Measurements from ENCODE around the gene RND3.

The RND3 gene

GRCh38 chr2:150449856-150450255 lies 37.6 kb downstream of the RND3 start:
- in situ Hi-C loops (cut with MboI; ENCODE audit: low sequenced_read_pairs, unreplicated experiment), result no loop called here
- TF ChIP-seq CTCF (IDR thresholded peaks at IDR 0.05; ENCODE audit: borderline replicate concordance, control extremely low read depth, extremely low read depth, insufficient read depth, missing control alignments), result no peak
- no peak for DNase-seq (ENCODE audit: low spot score)

GRCh38 chr2:150445398-150445797 lies 42.1 kb downstream of the RND3 start:
- no peak for TF ChIP-seq CTCF (IDR thresholded peaks at IDR 0.05; ENCODE audit: borderline replicate concordance, control extremely low read depth, extremely low read depth, insufficient read depth, missing control alignments)
- DNase-seq (ENCODE audit: low spot score), result no peak
- in situ Hi-C loops (cut with MboI; ENCODE audit: low sequenced_read_pairs, unreplicated experiment), result no loop called here

- no peak for TF ChIP-seq CTCF (IDR thresholded peaks at IDR 0.05; ENCODE audit: borderline replicate concordance, control extremely low read depth, extremely low read depth, insufficient read depth, missing control alignments)
- in situ Hi-C loops (cut with MboI; ENCODE audit: low sequenced_read_pairs, unreplicated experiment), result no loop called here
- DNase-seq (ENCODE audit: low spot score), result no peak
Measured at GRCh38 chr2:150442484-150442883, 45.0 kb downstream of the RND3 start.

GRCh38 chr2:150441784-150442183 lies 45.7 kb downstream of the RND3 start:
- in situ Hi-C loops (cut with MboI; ENCODE audit: low sequenced_read_pairs, unreplicated experiment), result no loop called here
- TF ChIP-seq CTCF (IDR thresholded peaks at IDR 0.05; ENCODE audit: borderline replicate concordance, control extremely low read depth, extremely low read depth, insufficient read depth, missing control alignments), result no peak
- no peak for DNase-seq (ENCODE audit: low spot score)

- no peak for DNase-seq (ENCODE audit: low spot score)
- in situ Hi-C loops (cut with MboI; ENCODE audit: low sequenced_read_pairs, unreplicated experiment), result no loop called here
- no peak for TF ChIP-seq CTCF (IDR thresholded peaks at IDR 0.05; ENCODE audit: borderline replicate concordance, control extremely low read depth, extremely low read depth, insufficient read depth, missing control alignments)
Measured at GRCh38 chr2:150441226-150441625, 46.2 kb downstream of the RND3 start.

GRCh38 chr2:150438654-150439053 lies 48.8 kb downstream of the RND3 start:
- in situ Hi-C loops (cut with MboI; ENCODE audit: low sequenced_read_pairs, unreplicated experiment), result no loop called here
- no peak for TF ChIP-seq CTCF (IDR thresholded peaks at IDR 0.05; ENCODE audit: borderline replicate concordance, control extremely low read depth, extremely low read depth, insufficient read depth, missing control alignments)

GRCh38 chr2:150438041-150438440 lies 49.4 kb downstream of the RND3 start:
- no peak for DNase-seq (ENCODE audit: low spot score)
- no peak for TF ChIP-seq CTCF (IDR thresholded peaks at IDR 0.05; ENCODE audit: borderline replicate concordance, control extremely low read depth, extremely low read depth, insufficient read depth, missing control alignments)
- in situ Hi-C loops (cut with MboI; ENCODE audit: low sequenced_read_pairs, unreplicated experiment), result no loop called here

More at GRCh38 chr2:150438654-150439053, 48.8 kb downstream of the RND3 start:
- DNase-seq (ENCODE audit: low spot score), result no peak

Measured in GM13976 (cell line).